ENCODE results near the gene MEAK7. TPM values are rescaled to one million over a fixed set of nuclear protein-coding genes. Genes with fewer than 3 reads are reported as not detected.

The MEAK7 gene
- total RNA-seq, 1 experiment from 2014 or later, result 62.3 TPM

DNA sequence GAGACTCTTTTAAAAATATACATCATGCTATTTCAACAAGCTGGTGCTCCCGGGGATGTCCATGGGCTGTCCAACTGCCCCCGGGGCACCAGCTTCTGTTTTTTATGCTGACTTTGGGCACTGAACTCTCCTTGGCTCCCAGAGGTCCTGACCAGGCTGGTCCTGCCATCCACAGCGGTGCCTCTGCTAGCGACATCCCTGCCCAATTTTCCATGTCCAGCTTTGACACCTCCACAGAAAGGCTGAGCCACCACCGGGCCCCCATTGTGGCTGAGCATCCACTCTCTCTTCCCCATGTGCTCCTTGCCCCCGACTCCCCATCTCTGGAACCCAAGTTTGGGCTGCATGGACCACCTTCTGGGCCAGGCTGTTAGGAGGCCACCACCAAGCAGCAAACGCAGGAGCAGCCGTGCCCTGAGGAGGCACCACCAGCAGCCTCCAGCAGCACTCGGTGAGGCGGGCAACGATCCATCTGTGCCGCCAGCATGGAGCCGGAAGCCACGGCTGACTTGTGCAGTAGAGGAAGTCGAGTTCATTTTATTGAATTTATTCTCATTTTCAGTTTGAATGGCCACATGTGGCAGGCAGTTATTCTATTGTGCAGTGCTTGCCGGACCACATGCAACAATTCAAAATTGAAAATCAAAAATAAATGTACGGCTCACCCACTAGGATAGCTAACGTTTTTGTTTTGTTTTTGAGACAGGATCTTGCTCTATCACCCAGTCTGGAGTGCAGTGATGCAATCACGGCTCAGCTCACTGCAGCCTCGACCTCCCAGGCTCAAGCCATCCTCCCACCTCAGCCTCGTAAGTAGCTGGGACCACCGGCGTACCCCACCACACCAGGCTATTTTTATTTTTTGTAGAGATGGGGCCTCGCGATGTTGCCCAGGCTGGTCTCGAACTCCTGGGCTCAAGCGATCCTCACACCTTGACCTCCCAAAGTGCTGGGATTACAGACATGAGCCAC is 2.8 kb upstream of the MEAK7 start:
- CTCF ChIA-PET, result interaction anchor here (0.5 to 4.3 kb wide), 28 partner anchors 10 to 394 kb away, joined by 3 to 28 read pairs (median 4); no protein-coding TSS in a partner anchor

DNA sequence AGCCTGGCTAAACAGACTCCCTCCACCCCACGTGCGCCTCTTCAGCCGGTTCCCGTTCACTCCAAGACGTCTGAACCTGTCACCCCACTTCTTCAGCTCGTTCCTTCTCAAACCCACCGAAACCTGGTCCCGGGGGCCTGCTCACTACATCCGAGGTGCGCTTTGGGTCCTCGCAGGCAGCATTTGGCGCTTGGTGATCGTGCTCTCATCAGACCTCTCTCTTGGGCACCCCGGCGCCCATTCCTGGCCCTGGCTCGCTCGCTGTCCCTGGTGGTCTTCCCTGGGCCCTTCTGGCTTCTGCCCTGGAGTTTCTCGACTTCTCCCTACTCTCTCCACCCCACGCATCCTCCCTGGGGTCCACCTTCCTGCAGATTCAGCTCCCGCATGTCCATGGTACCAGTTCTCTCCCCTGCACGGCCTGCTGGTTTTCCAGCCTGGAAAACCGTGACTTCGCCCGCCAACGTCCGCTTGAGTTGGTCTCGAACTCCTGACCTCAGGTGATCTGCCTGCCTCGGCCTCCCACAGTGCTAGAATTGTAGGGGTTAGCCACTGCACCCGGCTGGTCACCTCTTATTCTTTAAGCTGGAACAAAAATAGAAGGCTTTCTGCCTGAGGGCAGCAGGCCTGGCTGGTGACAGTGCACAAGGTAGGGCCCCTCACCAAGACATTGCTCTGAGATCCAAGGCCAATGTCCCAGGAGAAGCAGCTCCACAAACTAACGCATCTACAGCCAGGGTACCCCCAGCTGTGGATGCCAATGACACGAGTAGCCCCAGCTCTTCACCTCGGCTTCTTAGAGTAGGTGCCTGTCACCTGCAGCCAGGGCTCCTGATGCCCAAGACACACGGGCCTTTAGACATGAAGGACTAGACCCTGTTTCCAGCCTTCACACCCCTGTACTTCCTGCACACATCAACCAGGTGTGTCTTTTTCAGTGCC is 1.1 kb upstream of the MEAK7 start:
- Mint-ChIP-seq H3K36me3 (ENCODE audit: insufficient read depth, unreplicated experiment) (peaks cover 6% of the 10 kb centered on the region), H3K4me1 (ENCODE audit: insufficient read depth, unreplicated experiment) (peaks cover 48% of the 10 kb centered on the region), H3K4me3 (ENCODE audit: unreplicated experiment) (peak overlapping the region; percentile 84), H3K27me3 (ENCODE audit: insufficient read depth, unreplicated experiment) (no peaks in the 10 kb centered on the region), H3K27ac (ENCODE audit: low read depth, unreplicated experiment) (peak overlapping the region; percentile 88), H3K9me3 (ENCODE audit: unreplicated experiment) (no peaks in the 10 kb centered on the region)
- POLR2A ChIA-PET, result interaction anchor here (0.6 to 2.4 kb wide), 11 partner anchors 12 to 389 kb away, joined by 3 to 11 read pairs (median 3); partner anchors contain the start of genes COTL1 and MBTPS1
- TF ChIP-seq, protein P1, sequence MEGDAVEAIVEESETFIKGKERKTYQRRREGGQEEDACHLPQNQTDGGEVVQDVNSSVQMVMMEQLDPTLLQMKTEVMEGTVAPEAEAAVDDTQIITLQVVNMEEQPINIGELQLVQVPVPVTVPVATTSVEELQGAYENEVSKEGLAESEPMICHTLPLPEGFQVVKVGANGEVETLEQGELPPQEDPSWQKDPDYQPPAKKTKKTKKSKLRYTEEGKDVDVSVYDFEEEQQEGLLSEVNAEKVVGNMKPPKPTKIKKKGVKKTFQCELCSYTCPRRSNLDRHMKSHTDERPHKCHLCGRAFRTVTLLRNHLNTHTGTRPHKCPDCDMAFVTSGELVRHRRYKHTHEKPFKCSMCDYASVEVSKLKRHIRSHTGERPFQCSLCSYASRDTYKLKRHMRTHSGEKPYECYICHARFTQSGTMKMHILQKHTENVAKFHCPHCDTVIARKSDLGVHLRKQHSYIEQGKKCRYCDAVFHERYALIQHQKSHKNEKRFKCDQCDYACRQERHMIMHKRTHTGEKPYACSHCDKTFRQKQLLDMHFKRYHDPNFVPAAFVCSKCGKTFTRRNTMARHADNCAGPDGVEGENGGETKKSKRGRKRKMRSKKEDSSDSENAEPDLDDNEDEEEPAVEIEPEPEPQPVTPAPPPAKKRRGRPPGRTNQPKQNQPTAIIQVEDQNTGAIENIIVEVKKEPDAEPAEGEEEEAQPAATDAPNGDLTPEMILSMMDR (IDR thresholded peaks at IDR 0.05; ENCODE audit: unreplicated experiment), result no peak
- CTCF ChIA-PET, result interaction anchor here (0.6 to 4.3 kb wide), 39 partner anchors 9 to 926 kb away, joined by 3 to 28 read pairs (median 4); partner anchors contain the start of gene ADAD2
- no TSS peak for BruUV-seq (replicated peaks)
- peak; percentile 18 for DNase-seq (ENCODE audit: unreplicated experiment)
- intact Hi-C loops (cut with micrococcal nuclease), result loop anchor here (1.0 to 10.0 kb wide), 2 partner anchors 228 to 681 kb away; no protein-coding TSS in a partner anchor

More for the DNA sequence above, 2.8 kb upstream of the MEAK7 start:
- H3K27me3 Mint-ChIP-seq (ENCODE audit: insufficient read depth, unreplicated experiment), result no peaks in the 10 kb centered on the region
- POLR2A ChIA-PET, result interaction anchor here (0.9 to 1.8 kb wide), 2 partner anchors 110 to 194 kb away, joined by 3 to 9 read pairs; partner anchors contain the start of gene COTL1
- TF ChIP-seq, protein P1 (IDR thresholded peaks at IDR 0.05; ENCODE audit: unreplicated experiment), result no peak
- no peak for DNase-seq (ENCODE audit: unreplicated experiment)
- no peaks in the 10 kb centered on the region for H3K36me3 Mint-ChIP-seq (ENCODE audit: insufficient read depth, unreplicated experiment)
- BruUV-seq (replicated peaks), result no TSS peak
- H3K9me3 Mint-ChIP-seq (ENCODE audit: unreplicated experiment), result no peaks in the 10 kb centered on the region
- peaks cover 30% of the 10 kb centered on the region for H3K4me1 Mint-ChIP-seq (ENCODE audit: insufficient read depth, unreplicated experiment)
- intact Hi-C loops (cut with micrococcal nuclease), result loop anchor here (10.0 kb wide), 1 partner anchor 682 kb away; no protein-coding TSS in a partner anchor
- no peak overlapping the region for H3K4me3 Mint-ChIP-seq (ENCODE audit: unreplicated experiment)
- no peak overlapping the region for H3K27ac Mint-ChIP-seq (ENCODE audit: low read depth, unreplicated experiment)

DNA sequence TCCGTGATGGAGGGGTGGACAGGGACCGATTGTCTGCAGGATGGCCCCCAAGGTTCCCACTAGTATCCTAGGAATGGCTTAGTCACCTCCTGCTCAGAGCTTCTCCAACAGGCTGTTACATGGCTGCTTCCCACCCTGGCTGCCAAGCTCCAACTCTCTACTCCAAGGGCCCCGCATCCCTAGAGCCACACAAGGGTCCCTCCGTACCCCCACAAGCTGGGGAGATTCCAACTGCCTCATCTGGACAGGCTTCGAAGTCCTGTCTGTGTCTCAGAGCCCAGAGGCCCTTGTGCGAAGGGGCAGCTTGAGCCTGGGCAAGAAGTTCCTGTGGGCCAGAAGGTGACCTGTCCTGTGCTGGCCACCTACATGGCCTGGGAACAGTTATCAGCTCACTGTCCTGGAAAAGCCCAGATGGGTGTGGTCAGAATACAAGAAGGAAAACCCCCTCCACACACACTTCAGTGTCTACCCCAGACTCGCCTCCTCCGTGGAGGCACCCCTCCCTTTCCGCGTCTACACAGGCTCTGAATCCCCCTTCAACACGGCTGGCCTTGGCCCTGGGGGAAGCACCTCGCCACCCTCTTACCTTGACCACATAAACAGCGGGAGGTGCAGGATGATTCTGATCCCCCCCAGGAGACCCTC is 586 bp downstream of the MEAK7 start:
- Mint-ChIP-seq H3K4me1 (ENCODE audit: insufficient read depth, unreplicated experiment) (peaks cover 52% of the 10 kb centered on the region), H3K36me3 (ENCODE audit: insufficient read depth, unreplicated experiment) (peaks cover 12% of the 10 kb centered on the region), H3K9me3 (ENCODE audit: unreplicated experiment) (no peaks in the 10 kb centered on the region), H3K27me3 (ENCODE audit: insufficient read depth, unreplicated experiment) (no peaks in the 10 kb centered on the region), H3K4me3 (ENCODE audit: unreplicated experiment) (peak overlapping the region; percentile 84), H3K27ac (ENCODE audit: low read depth, unreplicated experiment) (peak overlapping the region; percentile 88)
- TF ChIP-seq, protein P1 (IDR thresholded peaks at IDR 0.05; ENCODE audit: unreplicated experiment), result no peak
- POLR2A ChIA-PET, result interaction anchor here (0.5 to 2.4 kb wide), 9 partner anchors 10 to 387 kb away, joined by 3 to 11 read pairs (median 4); partner anchors contain the start of gene MBTPS1
- BruUV-seq (replicated peaks), result no TSS peak
- CTCF ChIA-PET, result interaction anchor here (0.5 to 4.3 kb wide), 5 partner anchors 19 to 363 kb away, joined by 3 to 20 read pairs (median 3); no protein-coding TSS in a partner anchor
- peak; percentile 47 for DNase-seq (ENCODE audit: unreplicated experiment)
- intact Hi-C loops (cut with micrococcal nuclease), result loop anchor here (5.0 to 10.0 kb wide), 2 partner anchors 552 to 679 kb away; partner anchors contain the start of gene OSGIN1

Data from MCF 10A (cell line).